H9 (cell line): ENCODE results near the gene CACNG6. TPM values are rescaled to one million over a fixed set of nuclear protein-coding genes. Genes with fewer than 3 reads are reported as not detected.

Experiments
- DNase-seq: peaks from one replicate; pipeline ENCODE4 v3.0.0-alpha.2; 2017
- H2AFZ ChIP-seq: one replicate; pipeline ENCODE4 v1.6.1; 2013; ENCODE audit warnings: mild to moderate bottlenecking, low read length, control low read depth, moderate library complexity
- H2AK5ac ChIP-seq: 2 replicates; pipeline ENCODE4 v1.6.1; 2013; ENCODE audit warnings: low read length, control low read depth, mixed read lengths; ENCODE audit not compliant: insufficient read length
- H2BK120ac ChIP-seq: one replicate; pipeline ENCODE4 v1.6.1; 2013; ENCODE audit warnings: low read depth, mild to moderate bottlenecking, low read length, control low read depth, inconsistent platforms; ENCODE audit not compliant: poor library complexity, severe bottlenecking
- H2BK12ac ChIP-seq: 2 replicates; pipeline ENCODE4 v1.6.1; 2013; ENCODE audit warnings: low read length, control low read depth, mixed read lengths, low read depth; ENCODE audit not compliant: insufficient read length
- H2BK15ac ChIP-seq: 2 replicates; pipeline ENCODE4 v1.6.1; 2013; ENCODE audit warnings: low read depth, low read length, control low read depth
- H2BK20ac ChIP-seq: one replicate; pipeline ENCODE4 v1.6.1; 2013; ENCODE audit warnings: low read depth, mild to moderate bottlenecking, low read length, control low read depth, inconsistent platforms; ENCODE audit not compliant: poor library complexity, severe bottlenecking
- H2BK5ac ChIP-seq: 2 replicates; pipeline ENCODE4 v1.6.1; 2013; ENCODE audit warnings: low read length, control low read depth, mixed read lengths; ENCODE audit not compliant: insufficient read length
- H3K14ac ChIP-seq: 2 replicates; pipeline ENCODE4 v1.6.1; 2013; ENCODE audit warnings: low read length, control low read depth; ENCODE audit not compliant: insufficient read depth
- H3K18ac ChIP-seq: 2 replicates; pipeline ENCODE4 v1.6.1; 2013; ENCODE audit warnings: low read depth, mild to moderate bottlenecking, mixed read lengths, low read length, control low read depth; ENCODE audit not compliant: insufficient read length
- H3K23ac ChIP-seq: 2 replicates; pipeline ENCODE4 v1.6.1; 2013; ENCODE audit warnings: low read length, control low read depth, mixed read lengths, low read depth; ENCODE audit not compliant: insufficient read length
- H3K23me2 ChIP-seq: 2 replicates; pipeline ENCODE4 v1.6.1; 2013; ENCODE audit warnings: low read depth, mild to moderate bottlenecking, mixed read lengths, low read length, control low read depth; ENCODE audit not compliant: insufficient read length, poor library complexity, severe bottlenecking
- H3K27ac ChIP-seq: 2 replicates; pipeline ENCODE4 v1.5.1; 2013; ENCODE audit warnings: low read length, control low read depth, mixed read lengths, low read depth; ENCODE audit not compliant: insufficient read length
- H3K27me3 ChIP-seq: 2 replicates; pipeline ENCODE4 v1.6.1; 2013; ENCODE audit warnings: low read length, control low read depth, inconsistent platforms; ENCODE audit not compliant: insufficient read depth
- H3K4ac ChIP-seq: 2 replicates; pipeline ENCODE4 v1.6.1; 2013; ENCODE audit warnings: low read depth, mild to moderate bottlenecking, control low read depth, inconsistent platforms, low read length, moderate library complexity
- H3K4me1 ChIP-seq: 2 replicates; pipeline ENCODE4 v1.6.1; 2013; ENCODE audit warnings: low read length, control low read depth, inconsistent platforms; ENCODE audit not compliant: insufficient read depth
- H3K4me2 ChIP-seq: 2 replicates; pipeline ENCODE4 v1.6.1; 2013; ENCODE audit warnings: low read length, control low read depth, mixed read lengths; ENCODE audit not compliant: insufficient read length, insufficient read depth
- H3K56ac ChIP-seq: 2 replicates; pipeline ENCODE4 v1.6.1; 2013; ENCODE audit warnings: low read depth, mild to moderate bottlenecking, mixed read lengths, low read length, control low read depth; ENCODE audit not compliant: insufficient read length
- H3K79me1 ChIP-seq: 2 replicates; pipeline ENCODE4 v1.6.1; 2013; ENCODE audit warnings: low read depth, mild to moderate bottlenecking, moderate library complexity, low read length, control low read depth, inconsistent platforms; ENCODE audit not compliant: insufficient read depth, poor library complexity, severe bottlenecking
- H3K79me2 ChIP-seq: 2 replicates; pipeline ENCODE4 v1.6.1; 2013; ENCODE audit warnings: low read length, control low read depth, inconsistent platforms; ENCODE audit not compliant: insufficient read depth
- H3K9ac ChIP-seq: 2 replicates; pipeline ENCODE4 v1.6.1; 2013; ENCODE audit warnings: low read length, control low read depth, mixed read lengths; ENCODE audit not compliant: insufficient read length; ENCODE audit errors: extremely low read depth
- H3K9me3 ChIP-seq: one replicate; pipeline ENCODE4 v1.6.1; 2013; ENCODE audit warnings: low read depth, low read length, inconsistent platforms; ENCODE audit not compliant: control insufficient read depth
- H3T11ph ChIP-seq: one replicate; pipeline ENCODE4 v1.6.1; 2013; ENCODE audit warnings: mild to moderate bottlenecking, low read length, control low read depth, inconsistent platforms
- H4K20me1 ChIP-seq: one replicate; pipeline ENCODE4 v1.6.1; 2013; ENCODE audit not compliant: control insufficient read depth, insufficient read length, insufficient read depth
- H4K5ac ChIP-seq: 2 replicates; pipeline ENCODE4 v1.6.1; 2013; ENCODE audit warnings: low read depth, mild to moderate bottlenecking, mixed read lengths, low read length, control low read depth; ENCODE audit not compliant: insufficient read length
- H4K8ac ChIP-seq: replicated peaks from 2 replicates; pipeline ENCODE4 v1.6.1; 2013; ENCODE audit warnings: low read length, control low read depth, mixed read lengths, low read depth; ENCODE audit not compliant: insufficient read length
- H4K91ac ChIP-seq: 2 replicates; pipeline ENCODE4 v1.6.1; 2013; ENCODE audit warnings: low read depth, mild to moderate bottlenecking, moderate library complexity, mixed read lengths, low read length, control low read depth; ENCODE audit not compliant: insufficient read length
- H3K27ac Mint-ChIP-seq, 3 experiments: 2 replicates in 2 of 3; 3 replicates in 1 of 3; pipeline ENCODE4 v1.8.0; 2020 to 2021; ENCODE audit warnings: mixed read lengths in 3 of 3, mild to moderate bottlenecking in 1 of 3, moderate library complexity in 1 of 3
- H3K27me3 Mint-ChIP-seq: 2 replicates; pipeline ENCODE4 v1.8.0; 2021; ENCODE audit warnings: low read depth, mild to moderate bottlenecking, moderate library complexity, mixed read lengths
- H3K36me3 Mint-ChIP-seq, 3 experiments: 2 replicates in 2 of 3; 3 replicates in 1 of 3; pipeline ENCODE4 v1.8.0; 2020 to 2021; ENCODE audit warnings: low read depth in 3 of 3, mixed read lengths in 3 of 3; ENCODE audit not compliant: insufficient read depth in 1 of 3
- H3K4me1 Mint-ChIP-seq, 2 experiments: 2 replicates each; pipeline ENCODE4 v1.8.0; 2020; ENCODE audit warnings: mixed read lengths in 2 of 2
- H3K4me3 Mint-ChIP-seq, 2 experiments: 2 replicates in 1 of 2; 3 replicates in 1 of 2; pipeline ENCODE4 v1.8.0; 2020 to 2021; ENCODE audit warnings: mild to moderate bottlenecking in 2 of 2, mixed read lengths in 2 of 2, moderate library complexity in 1 of 2
- H3K9me3 Mint-ChIP-seq, 2 experiments: 2 replicates in 1 of 2; 3 replicates in 1 of 2; pipeline ENCODE4 v1.8.0; 2020; ENCODE audit warnings: mild to moderate bottlenecking in 2 of 2, mixed read lengths in 2 of 2, moderate library complexity in 1 of 2
- CTCF ChIP-seq: fragments of 200-600 bp; sonication (generic); conservative IDR thresholded peaks from 3 replicates; pipeline ENCODE4 v1.8.0; 2021; ENCODE audit warnings: antibody characterized with exemption, mild to moderate bottlenecking
- WGBS: extraction: QIAGEN DNeasy Blood & Tissue Kit; methylation state at CpG from one replicate; pipeline ENCODE4 v1.1.7; 2013; ENCODE audit warnings: missing lambda C conversion rate, low lambda C conversion rate, mixed read lengths; ENCODE audit not compliant: insufficient read length; ENCODE audit errors: extremely low coverage; 5-methylcytosine and 5-hydroxymethylcytosine counted together
- total RNA-seq: library from RNA; stranded (reverse); gene quantifications from 2 replicates; pipeline ENCODE4 v1.2.1, GENCODE V29; 2021

CACNG6 gene
- total RNA-seq, 1 experiment from 2014 or later: 1.6 TPM

- TF ChIP-seq CTCF: no peak
- H3K27me3 ChIP-seq: no peaks in the 10 kb centered on the region
- no peak overlapping the region for H3K56ac ChIP-seq
- H3K79me1 ChIP-seq: no peaks in the 10 kb centered on the region
- H2BK20ac ChIP-seq: no peak overlapping the region
- H4K8ac ChIP-seq: no peak overlapping the region
- Mint-ChIP-seq H3K4me3 (peak overlapping the region; percentile 73 to 96), H3K36me3 (no peaks in the 10 kb centered on the region; a peak in 2 of 7 replicates), H3K27ac (peak overlapping the region; percentile 31 to 88 (median 70)), H3K27me3 (peaks cover 13% of the 10 kb centered on the region), H3K4me1 (peaks cover 12 to 18% of the 10 kb centered on the region in 2 experiments), H3K9me3 (no peaks in the 10 kb centered on the region; a peak in 1 of 5 replicates)
- H3K9ac ChIP-seq: peak overlapping the region; percentile 47
- no peak overlapping the region for H3T11ph ChIP-seq
- H2AK5ac ChIP-seq: no peak overlapping the region
- H2BK12ac ChIP-seq: no peak overlapping the region
- WGBS: no CpG with 5 or more reads among the region's 19 CpGs
- DNase-seq: no peak
- no peak overlapping the region for H3K14ac ChIP-seq
- no peak overlapping the region for H2BK120ac ChIP-seq
- no peak overlapping the region for H4K91ac ChIP-seq
- H4K20me1 ChIP-seq: no peaks in the 10 kb centered on the region
- H3K4ac ChIP-seq: no peak overlapping the region
- no peak overlapping the region for H2BK15ac ChIP-seq
- no peak overlapping the region for H3K23ac ChIP-seq
- peak overlapping the region; percentile 90 for H3K4me2 ChIP-seq
- H2AFZ ChIP-seq: no peak overlapping the region
- no peaks in the 10 kb centered on the region for H3K79me2 ChIP-seq
- H3K27ac ChIP-seq: no peak overlapping the region
- no peak overlapping the region for H4K5ac ChIP-seq
- no peak overlapping the region for H2BK5ac ChIP-seq
- H3K23me2 ChIP-seq: peaks cover 24% of the 10 kb centered on the region
- H3K18ac ChIP-seq: no peak overlapping the region
- H3K9me3 ChIP-seq: no peaks in the 10 kb centered on the region
- peaks cover 2% of the 10 kb centered on the region; the same call in 1 of the 2 replicates for H3K4me1 ChIP-seq
These were observed 12.2 kb upstream of the CACNG6 start for GRCh38 chr19:53978975-53979801.
